Nephron progenitor cell (in vitro differentiated cells): Measurements from ENCODE around the gene TMEM87B.
A peak's percentile ranks its signal among the peaks of the same experiment; 100 is the strongest.
"Not testable (repeated sequence)": the region's sequence is repeated elsewhere in the genome, so short reads cannot be mapped to it uniquely, and the experiment has no call there.

Experiments used
- DNase-seq: peaks from one replicate; pipeline ENCODE4 v3.0.0; 2021
- H3K27ac Mint-ChIP-seq: 2 replicates; pipeline ENCODE4 v1.8.0; 2021; ENCODE audit warnings: mild to moderate bottlenecking, moderate library complexity, mixed read lengths
- H3K27me3 Mint-ChIP-seq: 2 replicates; pipeline ENCODE4 v1.8.0; 2021; ENCODE audit warnings: mild to moderate bottlenecking, low read depth, mixed read lengths; ENCODE audit not compliant: poor library complexity
- H3K36me3 Mint-ChIP-seq: 2 replicates; pipeline ENCODE4 v1.8.0; 2021; ENCODE audit warnings: low read depth, mixed read lengths
- H3K4me1 Mint-ChIP-seq: 2 replicates; pipeline ENCODE4 v1.8.0; 2021; ENCODE audit warnings: mixed read lengths
- H3K4me3 Mint-ChIP-seq: 2 replicates; pipeline ENCODE4 v1.8.0; 2021; ENCODE audit warnings: mild to moderate bottlenecking, moderate library complexity, mixed read lengths
- H3K9me3 Mint-ChIP-seq: 2 replicates; pipeline ENCODE4 v1.8.0; 2021; ENCODE audit warnings: mild to moderate bottlenecking, moderate library complexity, mixed read lengths
- CTCF ChIP-seq: fragments of 200-600 bp; sonication (generic); IDR thresholded peaks from 2 replicates; pipeline ENCODE4 v1.5.0; 2021; ENCODE audit warnings: antibody characterized with exemption

Gene TMEM87B

GRCh38 chr2:112034924-112035323, 20.1 kb upstream of the TMEM87B start:
- no peak overlapping the region for H3K27ac Mint-ChIP-seq
- H3K4me3 Mint-ChIP-seq: no peak overlapping the region
- H3K36me3 Mint-ChIP-seq: peaks cover 15% of the 10 kb centered on the region

GRCh38 chr2:112035786-112036185, 19.3 kb upstream of the TMEM87B start:
- no peak overlapping the region for H3K27ac Mint-ChIP-seq
- no peak for TF ChIP-seq CTCF
- H3K36me3 Mint-ChIP-seq: peaks cover 9% of the 10 kb centered on the region
- peaks cover 2% of the 10 kb centered on the region for H3K27me3 Mint-ChIP-seq
- H3K4me3 Mint-ChIP-seq: no peak overlapping the region
- peaks cover 57% of the 10 kb centered on the region for H3K9me3 Mint-ChIP-seq
- no peak for DNase-seq
- peaks cover 9% of the 10 kb centered on the region for H3K4me1 Mint-ChIP-seq

More at GRCh38 chr2:112034924-112035323, 20.1 kb upstream of the TMEM87B start:
- DNase-seq: no peak
- Mint-ChIP-seq H3K27me3 (peaks cover 6% of the 10 kb centered on the region), H3K4me1 (peaks cover 9% of the 10 kb centered on the region), H3K9me3 (peaks cover 62% of the 10 kb centered on the region)
- no peak for TF ChIP-seq CTCF

GRCh38 chr2:112039556-112039955, 15.5 kb upstream of the TMEM87B start:
- DNase-seq, H3K27me3 Mint-ChIP-seq, H3K27ac Mint-ChIP-seq, H3K4me1 Mint-ChIP-seq, H3K4me3 Mint-ChIP-seq, H3K36me3 Mint-ChIP-seq: not testable (repeated sequence)
- peaks cover 63% of the 10 kb centered on the region for H3K9me3 Mint-ChIP-seq

GRCh38 chr2:112040066-112040465, 15.0 kb upstream of the TMEM87B start:
- not testable (repeated sequence) for H3K4me3 Mint-ChIP-seq, H3K27me3 Mint-ChIP-seq, H3K36me3 Mint-ChIP-seq, H3K4me1 Mint-ChIP-seq, H3K27ac Mint-ChIP-seq, DNase-seq
- H3K9me3 Mint-ChIP-seq: peaks cover 63% of the 10 kb centered on the region

GRCh38 chr2:112041460-112041859, 13.6 kb upstream of the TMEM87B start:
- H3K4me1 Mint-ChIP-seq, H3K27ac Mint-ChIP-seq, DNase-seq, H3K4me3 Mint-ChIP-seq, H3K27me3 Mint-ChIP-seq: not testable (repeated sequence)
- Mint-ChIP-seq H3K36me3 (peaks cover 22% of the 10 kb centered on the region), H3K9me3 (peaks cover 64% of the 10 kb centered on the region)

GRCh38 chr2:112045446-112046014, 9.5 kb upstream of the TMEM87B start:
- peaks cover 12% of the 10 kb centered on the region for H3K4me1 Mint-ChIP-seq
- peaks cover 5% of the 10 kb centered on the region for H3K27me3 Mint-ChIP-seq
- DNase-seq: no peak
- no peak overlapping the region for H3K27ac Mint-ChIP-seq
- peaks cover 21% of the 10 kb centered on the region for H3K36me3 Mint-ChIP-seq
- no peak overlapping the region for H3K4me3 Mint-ChIP-seq
- TF ChIP-seq CTCF: no peak
- peaks cover 56% of the 10 kb centered on the region for H3K9me3 Mint-ChIP-seq

GRCh38 chr2:112046231-112046630, 8.8 kb upstream of the TMEM87B start:
- no peak overlapping the region for H3K4me3 Mint-ChIP-seq
- peaks cover 12% of the 10 kb centered on the region for H3K4me1 Mint-ChIP-seq
- H3K9me3 Mint-ChIP-seq: peaks cover 60% of the 10 kb centered on the region
- TF ChIP-seq CTCF: no peak
- no peak for DNase-seq
- peaks cover 21% of the 10 kb centered on the region for H3K36me3 Mint-ChIP-seq
- H3K27ac Mint-ChIP-seq: peak overlapping the region; percentile 6
- H3K27me3 Mint-ChIP-seq: peaks cover 5% of the 10 kb centered on the region
